ENCODE data around the gene SCN3B. TPM values are rescaled to one million over a fixed set of nuclear protein-coding genes. Genes with fewer than 3 reads are reported as not detected.
A peak's percentile ranks its signal among the peaks of the same experiment; 100 is the strongest.

SCN3B gene
- total RNA-seq, 2 experiments from 2014 or later = not detected

DNA sequence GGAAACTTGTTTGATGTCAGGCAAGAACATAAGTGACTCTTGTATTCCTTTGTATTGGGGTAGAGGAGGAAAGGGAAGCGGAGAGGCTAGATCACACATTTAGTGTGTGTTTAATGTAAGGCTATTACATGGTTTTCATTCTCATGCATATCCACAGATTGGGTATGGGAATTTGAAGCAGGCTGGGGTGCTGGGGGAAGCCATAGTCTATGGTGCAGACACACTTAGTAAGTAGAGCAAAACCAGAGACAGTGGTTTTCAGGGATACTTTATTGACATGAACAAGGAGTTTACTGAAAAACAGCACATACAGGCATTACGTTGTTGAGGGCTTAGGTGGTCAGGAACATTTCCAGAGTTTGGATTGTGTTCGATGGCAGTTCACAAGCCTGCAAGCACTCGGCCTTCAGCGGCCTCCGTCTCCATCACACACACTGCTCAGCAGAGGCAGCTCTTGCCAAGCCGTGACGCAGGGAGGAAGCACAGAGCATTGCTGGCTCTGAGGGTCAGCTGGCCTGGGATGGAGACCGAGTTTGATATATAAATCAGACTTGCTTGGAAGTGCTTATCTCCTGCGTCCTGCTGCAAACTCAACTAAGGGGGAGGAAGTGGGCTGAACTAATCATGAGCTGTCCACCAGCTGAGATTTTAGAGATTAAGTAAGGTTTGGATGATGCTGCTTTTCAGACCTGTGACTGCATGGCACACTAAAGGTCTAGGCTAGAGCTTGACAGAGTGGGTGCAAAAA is 25.3 kb downstream of the SCN3B start:
- ChIA-PET CTCF (interaction anchor here (0.7 to 1.0 kb wide), 4 partner anchors 9 to 82 kb away, joined by 3 read pairs; no protein-coding TSS in a partner anchor), POLR2A (no interaction called here)
- Mint-ChIP-seq H3K9me3 (ENCODE audit: low read depth) (no peaks in the 10 kb centered on the region), H3K27me3 (peaks cover 4% of the 10 kb centered on the region), H3K27ac (no peak overlapping the region), H3K36me3 (ENCODE audit: low read depth) (no peaks in the 10 kb centered on the region), H3K4me1 (no peaks in the 10 kb centered on the region), H3K4me3 (no peak overlapping the region)
- intact Hi-C loops (cut with DNase I, micrococcal nuclease) = no loop called here
- DNase-seq (no peak), ATAC-seq (peak; percentile 55)

GRCh38 chr11:123624974-123625373 is 29.4 kb downstream of the SCN3B start:
- H3K4me3 Mint-ChIP-seq = no peak overlapping the region
- CTCF ChIA-PET = interaction anchor here (0.5 kb wide), 1 partner anchor 17 kb away, joined by 3 read pairs; no protein-coding TSS in a partner anchor
- H3K27ac Mint-ChIP-seq = no peak overlapping the region
- DNase-seq (no peak), ATAC-seq (no peak)
- peaks cover 11% of the 10 kb centered on the region for H3K36me3 Mint-ChIP-seq (ENCODE audit: low read depth)
- H3K27me3 Mint-ChIP-seq = no peaks in the 10 kb centered on the region
- intact Hi-C loops (cut with DNase I, micrococcal nuclease) = no loop called here
- POLR2A ChIA-PET = no interaction called here
- H3K9me3 Mint-ChIP-seq (ENCODE audit: low read depth) = no peaks in the 10 kb centered on the region
- no peaks in the 10 kb centered on the region for H3K4me1 Mint-ChIP-seq

DNA sequence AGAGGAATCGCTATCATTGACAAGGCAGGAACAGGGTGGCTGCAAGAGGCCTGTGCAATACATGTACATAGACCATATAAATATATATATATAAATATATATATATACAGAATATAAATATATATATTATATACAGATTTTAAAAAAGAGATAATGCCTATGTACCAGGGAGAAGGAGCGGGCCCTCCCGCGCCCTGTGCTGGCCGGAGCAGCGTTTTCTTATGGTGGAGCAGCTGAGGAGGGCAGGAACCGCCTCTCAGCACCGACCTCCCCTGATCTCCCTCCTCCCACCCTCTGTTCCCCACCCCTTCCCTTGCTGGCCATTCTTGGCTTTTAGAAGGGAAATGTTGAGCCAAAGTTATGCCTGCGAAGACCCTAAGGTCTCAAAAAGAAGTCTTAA is 31.8 kb downstream of the SCN3B start:
- DNase-seq (no peak), ATAC-seq (no peak)
- no peak overlapping the region for H3K4me3 Mint-ChIP-seq
- no peak overlapping the region for H3K27ac Mint-ChIP-seq
- H3K36me3 Mint-ChIP-seq (ENCODE audit: low read depth) = peaks cover 32% of the 10 kb centered on the region
- no peaks in the 10 kb centered on the region for H3K27me3 Mint-ChIP-seq
- POLR2A ChIA-PET = no interaction called here
- CTCF ChIA-PET = interaction anchor here (0.7 kb wide), 1 partner anchor 1689 kb away, joined by 5 read pairs; no protein-coding TSS in a partner anchor
- H3K4me1 Mint-ChIP-seq = no peaks in the 10 kb centered on the region
- intact Hi-C loops (cut with DNase I, micrococcal nuclease) = no loop called here
- no peaks in the 10 kb centered on the region for H3K9me3 Mint-ChIP-seq (ENCODE audit: low read depth)

DNA sequence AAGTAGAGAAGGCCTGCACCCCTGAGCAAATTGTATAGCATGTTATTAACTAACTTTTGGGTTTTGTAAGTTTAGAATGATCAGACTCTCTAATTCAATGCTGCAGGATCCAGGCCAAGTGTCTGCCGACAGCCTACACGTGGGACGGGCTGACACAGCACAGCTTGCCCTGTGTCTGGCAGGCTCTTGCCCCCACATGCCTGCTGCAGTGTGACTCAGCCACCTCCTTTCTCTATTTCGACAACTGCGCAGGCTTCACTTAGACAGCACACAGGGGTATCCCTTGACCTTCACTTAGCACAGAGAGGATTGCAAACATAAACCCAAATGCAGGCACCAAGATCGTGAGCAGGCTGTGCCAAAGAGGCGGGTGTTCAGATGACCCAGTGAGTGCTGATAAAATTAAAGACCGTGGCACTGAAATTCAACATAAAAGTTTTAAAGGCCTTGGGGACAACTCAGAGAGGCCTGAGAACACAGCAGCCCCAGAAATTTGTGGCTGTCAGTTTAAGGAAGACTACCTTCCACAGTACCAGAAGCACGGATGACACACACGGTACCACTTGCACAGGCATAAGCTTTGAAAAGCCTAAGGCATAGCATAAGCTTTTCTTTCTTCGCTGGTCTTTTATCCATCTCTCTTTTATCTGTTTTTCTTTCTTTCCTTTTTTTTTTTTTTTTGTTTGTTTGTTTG is 37.8 kb downstream of the SCN3B start:
- no peak for DNase-seq
- CTCF ChIA-PET = no interaction called here
- H3K27ac Mint-ChIP-seq = no peak overlapping the region
- H3K9me3 Mint-ChIP-seq (ENCODE audit: low read depth) = no peaks in the 10 kb centered on the region
- POLR2A ChIA-PET = no interaction called here
- H3K4me1 Mint-ChIP-seq = no peaks in the 10 kb centered on the region
- peaks cover 64% of the 10 kb centered on the region for H3K36me3 Mint-ChIP-seq (ENCODE audit: low read depth)
- no peaks in the 10 kb centered on the region for H3K27me3 Mint-ChIP-seq
- intact Hi-C loops (cut with DNase I, micrococcal nuclease) = no loop called here
- no peak for ATAC-seq
- no peak overlapping the region for H3K4me3 Mint-ChIP-seq

DNA sequence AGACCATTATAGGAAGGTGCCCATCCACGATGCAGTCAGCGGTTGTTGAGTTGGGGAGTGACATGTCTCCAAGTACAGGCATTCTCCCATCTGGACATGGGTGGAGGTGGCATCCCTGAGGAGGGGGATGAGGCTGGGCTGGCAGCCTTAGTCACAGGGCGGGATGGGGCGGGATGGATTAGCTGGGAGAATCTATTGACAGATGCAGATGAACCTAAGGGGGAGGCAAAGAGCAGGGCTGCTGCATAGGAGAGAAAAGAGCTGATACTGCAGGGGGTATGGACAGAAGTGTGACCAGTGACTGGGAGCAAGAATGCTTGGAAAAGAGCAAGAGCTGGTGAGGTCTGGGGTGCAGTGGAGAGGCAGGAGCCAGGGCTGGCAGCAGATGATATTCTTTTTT is 42.7 kb downstream of the SCN3B start:
- Mint-ChIP-seq H3K9me3 (ENCODE audit: low read depth) (no peaks in the 10 kb centered on the region), H3K4me1 (no peaks in the 10 kb centered on the region), H3K4me3 (no peak overlapping the region), H3K27ac (no peak overlapping the region), H3K36me3 (ENCODE audit: low read depth) (peaks cover 51% of the 10 kb centered on the region), H3K27me3 (no peaks in the 10 kb centered on the region)
- ChIA-PET CTCF (interaction anchor here (0.9 kb wide), 1 partner anchor 33 kb away, joined by 3 read pairs; no protein-coding TSS in a partner anchor), POLR2A (no interaction called here)
- DNase-seq (no peak), ATAC-seq (no peak)
- intact Hi-C loops (cut with DNase I, micrococcal nuclease) = no loop called here

- ATAC-seq (no peak), DNase-seq (no peak)
- Mint-ChIP-seq H3K36me3 (ENCODE audit: low read depth) (peaks cover 29% of the 10 kb centered on the region), H3K27ac (no peak overlapping the region), H3K4me1 (no peaks in the 10 kb centered on the region), H3K4me3 (no peak overlapping the region), H3K27me3 (no peaks in the 10 kb centered on the region), H3K9me3 (ENCODE audit: low read depth) (no peaks in the 10 kb centered on the region)
- ChIA-PET POLR2A (no interaction called here), CTCF (interaction anchor here (1.2 kb wide), 1 partner anchor 29 kb away, joined by 3 read pairs; no protein-coding TSS in a partner anchor)
- intact Hi-C loops (cut with DNase I, micrococcal nuclease) = no loop called here
Observed at GRCh38 chr11:123608945-123609344, 45.5 kb downstream of the SCN3B start.

DNA sequence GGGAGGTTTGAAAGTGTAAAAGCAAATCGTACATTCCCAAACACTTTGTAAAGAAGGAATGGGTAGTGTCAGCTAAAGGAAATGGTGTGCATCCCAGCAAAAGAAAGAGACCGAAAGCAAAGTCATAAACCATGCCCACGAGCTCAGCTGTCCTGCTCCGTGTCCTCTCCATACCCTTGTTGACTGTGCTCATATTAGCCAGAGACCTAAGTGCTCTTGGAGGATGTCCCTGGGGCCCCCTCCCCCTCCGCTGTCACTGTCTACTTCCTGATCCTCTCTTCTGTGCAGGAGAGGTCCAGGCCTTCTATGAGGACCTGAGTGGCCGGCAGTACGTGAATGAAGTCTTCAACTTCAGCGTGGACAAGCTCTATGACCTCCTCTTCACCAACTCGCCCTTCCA is 46.1 kb downstream of the SCN3B start:
- CTCF ChIA-PET = interaction anchor here (0.6 to 1.2 kb wide), 3 partner anchors 28 to 232 kb away, joined by 3 to 4 read pairs (median 4); no protein-coding TSS in a partner anchor
- intact Hi-C loops (cut with DNase I, micrococcal nuclease) = no loop called here
- Mint-ChIP-seq H3K27ac (no peak overlapping the region), H3K9me3 (ENCODE audit: low read depth) (no peaks in the 10 kb centered on the region), H3K27me3 (no peaks in the 10 kb centered on the region), H3K36me3 (ENCODE audit: low read depth) (peaks cover 32% of the 10 kb centered on the region), H3K4me3 (no peak overlapping the region), H3K4me1 (no peaks in the 10 kb centered on the region)
- ATAC-seq (no peak), DNase-seq (no peak)
- POLR2A ChIA-PET = no interaction called here

GRCh38 chr11:123607781-123608180 is 46.6 kb downstream of the SCN3B start:
- intact Hi-C loops (cut with DNase I, micrococcal nuclease) = no loop called here
- DNase-seq = no peak
- Mint-ChIP-seq H3K9me3 (ENCODE audit: low read depth) (no peaks in the 10 kb centered on the region), H3K27ac (no peak overlapping the region), H3K4me3 (no peak overlapping the region), H3K27me3 (no peaks in the 10 kb centered on the region), H3K36me3 (ENCODE audit: low read depth) (peaks cover 28% of the 10 kb centered on the region), H3K4me1 (no peaks in the 10 kb centered on the region)
- ChIA-PET POLR2A (no interaction called here), CTCF (interaction anchor here (0.6 to 1.2 kb wide), 3 partner anchors 27 to 233 kb away, joined by 3 to 4 read pairs (median 4); no protein-coding TSS in a partner anchor)
- no peak for ATAC-seq

DNA sequence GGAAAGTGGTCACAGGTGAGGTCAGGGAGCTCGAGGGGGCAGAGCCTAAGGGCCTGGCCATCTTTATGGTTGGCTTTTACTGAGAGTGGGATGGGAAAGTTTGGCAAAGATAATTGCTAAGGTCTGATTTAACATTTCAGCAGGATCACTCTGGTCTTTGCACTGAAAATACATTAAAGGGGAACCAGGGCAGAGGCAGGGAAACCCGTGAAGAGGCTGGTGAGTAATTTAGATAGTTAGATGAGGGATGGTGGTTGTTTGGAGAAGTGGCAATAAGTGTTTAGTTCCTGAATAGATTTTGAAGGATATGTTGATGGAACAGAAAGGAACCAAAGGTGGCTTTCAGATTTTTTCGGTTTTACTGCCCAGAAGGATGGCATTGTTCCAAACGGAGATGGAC is 50.8 kb downstream of the SCN3B start:
- H3K9me3 Mint-ChIP-seq (ENCODE audit: low read depth) = no peaks in the 10 kb centered on the region
- no peak for ATAC-seq
- H3K4me1 Mint-ChIP-seq = no peaks in the 10 kb centered on the region
- H3K4me3 Mint-ChIP-seq = no peak overlapping the region
- no peak overlapping the region for H3K27ac Mint-ChIP-seq
- no peak for DNase-seq
- CTCF ChIA-PET = no interaction called here
- peaks cover 27% of the 10 kb centered on the region for H3K36me3 Mint-ChIP-seq (ENCODE audit: low read depth)
- POLR2A ChIA-PET = no interaction called here
- no peaks in the 10 kb centered on the region for H3K27me3 Mint-ChIP-seq
- intact Hi-C loops (cut with DNase I, micrococcal nuclease) = no loop called here

GRCh38 chr11:123601743-123602142 is 52.7 kb downstream of the SCN3B start:
- POLR2A ChIA-PET = no interaction called here
- ATAC-seq (no peak), DNase-seq (no peak)
- intact Hi-C loops (cut with DNase I, micrococcal nuclease) = no loop called here
- Mint-ChIP-seq H3K4me1 (no peaks in the 10 kb centered on the region), H3K27ac (no peak overlapping the region), H3K4me3 (no peak overlapping the region), H3K27me3 (no peaks in the 10 kb centered on the region), H3K36me3 (ENCODE audit: low read depth) (peaks cover 29% of the 10 kb centered on the region), H3K9me3 (ENCODE audit: low read depth) (no peaks in the 10 kb centered on the region)
- CTCF ChIA-PET = interaction anchor here (0.7 to 1.2 kb wide), 2 partner anchors 38 to 104 kb away, joined by 3 read pairs; no protein-coding TSS in a partner anchor

DNA sequence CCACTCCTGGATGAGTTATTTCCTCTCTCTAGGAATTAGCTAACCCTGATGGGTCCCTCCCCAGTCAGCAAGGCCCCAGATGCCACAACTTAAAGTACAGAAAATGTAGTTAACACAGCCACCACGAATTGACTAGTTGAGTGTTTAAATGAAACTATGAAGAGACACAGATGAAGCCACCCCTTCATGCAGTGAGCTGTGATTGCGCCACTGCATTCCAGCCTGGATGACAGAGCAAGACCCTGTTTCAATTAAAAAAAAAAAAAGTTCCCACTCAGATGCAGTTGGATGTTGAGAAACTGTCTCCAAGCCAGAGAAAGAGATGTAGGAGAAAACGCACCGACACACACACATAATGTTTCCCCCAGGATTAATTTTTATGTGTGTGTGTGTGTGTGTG is 53.3 kb downstream of the SCN3B start:
- no peaks in the 10 kb centered on the region for H3K9me3 Mint-ChIP-seq (ENCODE audit: low read depth)
- CTCF ChIA-PET = interaction anchor here (0.7 kb wide), 1 partner anchor 38 kb away, joined by 3 read pairs; no protein-coding TSS in a partner anchor
- intact Hi-C loops (cut with DNase I, micrococcal nuclease) = no loop called here
- H3K4me1 Mint-ChIP-seq = no peaks in the 10 kb centered on the region
- DNase-seq = no peak
- ATAC-seq = no peak
- no peaks in the 10 kb centered on the region for H3K27me3 Mint-ChIP-seq
- H3K4me3 Mint-ChIP-seq = no peak overlapping the region
- no peak overlapping the region for H3K27ac Mint-ChIP-seq
- POLR2A ChIA-PET = no interaction called here
- H3K36me3 Mint-ChIP-seq (ENCODE audit: low read depth) = peaks cover 33% of the 10 kb centered on the region

DNA sequence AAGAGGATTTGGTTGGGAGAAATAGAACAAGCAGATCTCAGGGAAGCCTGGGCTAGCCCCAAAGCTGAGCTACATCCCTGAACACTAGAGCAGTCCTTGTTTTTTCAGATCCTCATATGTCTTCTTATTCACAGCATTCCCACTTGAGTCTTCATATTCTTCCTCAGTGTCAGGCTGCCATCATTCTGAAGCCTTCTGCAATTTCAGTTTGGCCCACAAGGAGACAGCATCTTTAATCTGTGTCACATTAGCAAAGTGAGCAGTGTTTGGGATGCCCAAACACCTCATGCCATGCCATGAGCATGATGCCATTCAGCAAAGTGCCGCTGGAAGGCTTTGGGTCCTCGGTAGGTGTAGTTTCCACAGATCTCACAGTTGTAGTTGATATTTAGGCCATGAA is 56.6 kb downstream of the SCN3B start:
- Mint-ChIP-seq H3K4me1 (no peaks in the 10 kb centered on the region), H3K9me3 (ENCODE audit: low read depth) (no peaks in the 10 kb centered on the region), H3K27ac (no peak overlapping the region), H3K27me3 (no peaks in the 10 kb centered on the region), H3K36me3 (ENCODE audit: low read depth) (peaks cover 34% of the 10 kb centered on the region), H3K4me3 (no peak overlapping the region)
- ChIA-PET POLR2A (interaction anchor here (0.5 kb wide), 1 partner anchor 568 kb away, joined by 5 read pairs; no protein-coding TSS in a partner anchor), CTCF (interaction anchor here (0.7 kb wide), 1 partner anchor 12 kb away, joined by 3 read pairs; no protein-coding TSS in a partner anchor)
- intact Hi-C loops (cut with DNase I, micrococcal nuclease) = no loop called here
- DNase-seq (no peak), ATAC-seq (no peak)

Data from activated CD4-positive, alpha-beta T cell treated with anti-CD3 and anti-CD28 coated beads for 36 hours (primary cell).